Pons (tissue), 1 donor: ENCODE measurements around the gene NPIPB2.

Experiments used
- DNase-seq: peaks from one replicate; pipeline ENCODE4 v3.0.0-alpha.2; 2016; ENCODE audit warnings: low spot score

NPIPB2 gene

GRCh38 chr16:11896486-11897176 is 45.2 kb downstream of the NPIPB2 start:
- no peak for DNase-seq

GRCh38 chr16:11893571-11893970 is 48.3 kb downstream of the NPIPB2 start:
- no peak for DNase-seq

DNA sequence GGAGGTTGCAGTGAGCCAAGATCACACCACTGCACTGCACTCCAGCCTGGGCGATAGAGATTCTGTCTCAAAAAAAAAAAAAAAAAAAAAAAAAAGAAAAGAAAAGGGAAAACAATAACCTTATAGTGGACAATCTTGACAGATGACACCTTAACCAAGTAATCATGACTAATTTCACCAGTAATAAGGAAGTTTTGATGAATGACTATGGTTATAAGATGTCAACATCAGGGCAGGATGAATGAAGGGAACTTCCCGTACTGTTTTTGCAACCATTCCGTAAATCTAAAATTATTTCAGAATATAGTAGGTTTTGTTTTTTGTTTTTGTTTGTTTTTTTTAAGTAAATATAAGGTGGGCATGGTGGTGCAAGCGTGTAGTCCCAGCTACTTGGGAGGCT is 49.1 kb downstream of the NPIPB2 start:
- no peak for DNase-seq

DNA sequence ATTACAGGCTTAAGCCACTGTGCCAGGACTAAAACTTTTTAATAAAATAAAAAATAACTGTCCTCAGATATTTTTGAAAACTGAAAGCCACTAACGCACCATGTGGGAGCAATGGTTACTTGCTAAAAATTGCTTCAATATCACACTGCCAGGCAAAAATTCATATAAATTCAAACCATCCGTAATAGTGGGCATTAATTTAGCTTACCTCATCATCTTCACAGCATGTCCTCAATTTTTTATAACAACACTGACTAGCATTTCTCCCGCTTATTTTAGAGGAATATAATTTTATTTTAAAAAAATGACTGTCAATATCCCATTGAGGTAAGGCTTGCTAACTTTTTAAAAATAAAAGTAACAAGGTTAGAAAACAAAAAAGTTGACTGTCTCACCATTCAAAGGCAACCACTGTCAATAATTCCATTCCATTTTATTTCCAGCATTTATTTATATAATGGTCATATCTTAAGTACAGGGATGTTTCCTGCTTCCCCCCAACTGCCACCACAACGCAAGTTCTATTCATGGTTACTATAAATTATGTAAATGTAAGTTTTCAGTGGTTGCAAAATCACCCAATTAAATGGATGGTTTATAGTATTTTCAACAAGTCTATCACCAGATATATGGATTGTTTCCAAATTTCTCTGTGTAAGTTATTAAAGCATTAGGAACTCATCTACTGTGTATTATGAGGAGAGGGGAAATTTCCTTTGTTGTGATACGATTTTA is 51.4 kb downstream of the NPIPB2 start:
- no peak for DNase-seq

GRCh38 chr16:11886881-11887280 is 55.0 kb downstream of the NPIPB2 start:
- DNase-seq, result no peak

DNA sequence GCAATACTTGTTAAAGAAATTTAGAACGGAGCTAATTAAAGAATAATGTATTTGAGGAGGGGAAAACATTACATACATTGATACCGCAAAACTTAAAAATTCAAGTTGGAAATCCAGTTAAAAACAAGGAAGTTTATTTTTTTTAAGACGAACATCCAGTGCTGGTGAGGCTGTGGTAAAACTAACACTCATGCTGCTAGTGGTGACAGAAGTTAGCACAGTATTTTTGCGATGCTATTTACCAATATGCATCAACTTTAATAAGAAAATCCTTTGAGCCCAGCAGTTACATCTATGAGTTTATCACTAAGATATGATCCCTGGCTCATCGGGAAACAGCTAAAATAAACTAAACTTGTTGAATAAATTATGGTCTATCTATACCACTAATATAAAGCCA is 57.8 kb downstream of the NPIPB2 start:
- DNase-seq, result no peak

GRCh38 chr16:11880007-11880406 is 61.8 kb downstream of the NPIPB2 start:
- DNase-seq, result no peak

- DNase-seq, result no peak
Observed at GRCh38 chr16:11877374-11877773, 64.5 kb downstream of the NPIPB2 start.
